Measurements from ENCODE around the gene SAMD11.

The SAMD11 gene

GRCh38 chr1:903721-904271, 19.9 kb upstream of the SAMD11 start:
- peak; percentile 1 for DNase-seq (ENCODE audit: low read depth)
- no peak for TF ChIP-seq CTCF (IDR thresholded peaks at IDR 0.05; ENCODE audit: insufficient read depth, low read depth, low read length, missing control alignments)
- no peak overlapping the region for H3K4me3 ChIP-seq (ENCODE audit: low read depth, low read length)

GRCh38 chr1:904310-904950, 19.3 kb upstream of the SAMD11 start:
- DNase-seq (ENCODE audit: low read depth) = peak; percentile 90
- H3K4me3 ChIP-seq (ENCODE audit: low read depth, low read length) = peak overlapping the region; percentile 55
- peak; percentile 84 for TF ChIP-seq CTCF (IDR thresholded peaks at IDR 0.05; ENCODE audit: insufficient read depth, low read depth, low read length, missing control alignments)

GRCh38 chr1:905071-905749, 18.5 kb upstream of the SAMD11 start:
- DNase-seq (ENCODE audit: low read depth) = peak; percentile 80
- TF ChIP-seq CTCF (IDR thresholded peaks at IDR 0.05; ENCODE audit: insufficient read depth, low read depth, low read length, missing control alignments) = no peak
- peak overlapping the region; percentile 55 for H3K4me3 ChIP-seq (ENCODE audit: low read depth, low read length)

- TF ChIP-seq CTCF (IDR thresholded peaks at IDR 0.05; ENCODE audit: insufficient read depth, low read depth, low read length, missing control alignments) = no peak
- no peak overlapping the region for H3K4me3 ChIP-seq (ENCODE audit: low read depth, low read length)
- peak; percentile 1 for DNase-seq (ENCODE audit: low read depth)
Observed at GRCh38 chr1:905811-906599, 17.7 kb upstream of the SAMD11 start.

GRCh38 chr1:906600-907420, 16.9 kb upstream of the SAMD11 start:
- TF ChIP-seq CTCF (IDR thresholded peaks at IDR 0.05; ENCODE audit: insufficient read depth, low read depth, low read length, missing control alignments) = no peak
- peak; percentile 49 for DNase-seq (ENCODE audit: low read depth)
- H3K4me3 ChIP-seq (ENCODE audit: low read depth, low read length) = no peak overlapping the region
